ENCODE results near the gene CLEC9A. TPM values are rescaled to one million over a fixed set of nuclear protein-coding genes. Genes with fewer than 3 reads are reported as not detected.

Gene CLEC9A
- total and polyA plus RNA-seq, 2 donors (not counting 3 experiments of a cell fraction or from before 2014, with no cell fraction given), result not detected

GRCh38 chr12:10031321-10031720 is 839 bp downstream of the CLEC9A start:
- Histone ChIP-seq H3K36me3 (ENCODE audit: control insufficient read depth in 2 of 2, extremely low read depth in 1 of 2, insufficient read depth in 2 of 2, low read length in 2 of 2) (no peaks in the 10 kb centered on the region), H3K9me3 (replicated peaks; ENCODE audit: control insufficient read depth, insufficient read depth, low read length) (no peaks in the 10 kb centered on the region), H3K79me2 (ENCODE audit: control insufficient read depth, insufficient read depth, low read length) (no peaks in the 10 kb centered on the region), H3K27me3 (ENCODE audit: control insufficient read depth in 2 of 2, insufficient read depth in 2 of 2, low read length in 2 of 2) (no peaks in the 10 kb centered on the region), H3K27ac (ENCODE audit: insufficient read depth, low read depth, low read length) (peak overlapping the region; percentile 99), H2AFZ (ENCODE audit: low read depth, low read length) (no peak overlapping the region), H3K9ac (replicated peaks; ENCODE audit: extremely low read depth, insufficient read depth, low read length) (peak overlapping the region; percentile 63), H3K4me2 (ENCODE audit: insufficient read depth, low read length) (peak overlapping the region; percentile 7), H4K20me1 (replicated peaks; ENCODE audit: control insufficient read depth, extremely low read depth, insufficient read depth, low read length) (no peaks in the 10 kb centered on the region), H3K4me1 (ENCODE audit: control insufficient read depth, extremely low read depth, insufficient read depth, low read length) (peaks cover 38% of the 10 kb centered on the region), H3K4me3 (replicated peaks in 1 of 3; ENCODE audit: insufficient read depth in 1 of 3, low read depth in 1 of 3, low read length in 3 of 3) (no peak overlapping the region), H3K9me1 (replicated peaks; ENCODE audit: control insufficient read depth, extremely low read depth, insufficient read depth, low read length) (no peaks in the 10 kb centered on the region)
- CTCF ChIA-PET, result interaction anchor here (0.6 to 4.0 kb wide), 9 partner anchors 19 to 281 kb away, joined by 3 to 59 read pairs (median 6); partner anchors contain the start of genes CLEC12B, CLEC1A and GABARAPL1
- intact Hi-C loops (cut with micrococcal nuclease), result loop anchor here (1.0 to 10.0 kb wide), 7 partner anchors 14 to 641 kb away; partner anchors contain the start of genes GABARAPL1 and STYK1
- POLR2A ChIA-PET, result interaction anchor here (1.2 to 1.7 kb wide), 3 partner anchors 37 to 181 kb away, joined by 3 to 15 read pairs (median 5); partner anchors contain the start of genes CLEC1A and GABARAPL1
- FAIRE-seq (no peak), DNase-seq (ENCODE audit: low read depth, low spot score) (no peak)
- dilution Hi-C loops (cut with MboI; ENCODE audit: extremely low pct_ligation_motif_present, low sequenced_read_pairs), result no loop called here
- TSS peak; percentile 96 for BruUV-seq (replicated peaks)
- peak; percentile 68 for TF ChIP-seq FOS (IDR thresholded peaks at IDR 0.05; ENCODE audit: borderline replicate concordance, insufficient read depth, low read length)
- TF ChIP-seq GATA2 (IDR thresholded peaks at IDR 0.05; ENCODE audit: insufficient read depth, insufficient read length, low read depth, low read length), result no peak

GRCh38 chr12:10031771-10032175 is 1.3 kb downstream of the CLEC9A start:
- H3K4me2 ChIP-seq (ENCODE audit: insufficient read depth, low read length), result no peak overlapping the region
- H3K9ac ChIP-seq (replicated peaks; ENCODE audit: extremely low read depth, insufficient read depth, low read length), result peak overlapping the region; percentile 63
- TF ChIP-seq MYC (IDR thresholded peaks at IDR 0.05; ENCODE audit: low read depth, low read length), result no peak
- no peak for TF ChIP-seq EZH2 (IDR thresholded peaks at IDR 0.05; ENCODE audit: borderline replicate concordance, low read depth, low read length, severe bottlenecking)
- TF ChIP-seq FOS (IDR thresholded peaks at IDR 0.05; ENCODE audit: borderline replicate concordance, insufficient read depth, low read length), result peak; percentile 26
- peak; percentile 86 for TF ChIP-seq JUN (IDR thresholded peaks at IDR 0.05; ENCODE audit: borderline replicate concordance, insufficient read depth, insufficient read length, low read depth)
- no peak for TF ChIP-seq MAX (IDR thresholded peaks at IDR 0.05; ENCODE audit: insufficient read depth, insufficient read length)
- peak; percentile 61 for TF ChIP-seq POLR2AphosphoS5 (IDR thresholded peaks at IDR 0.05; ENCODE audit: insufficient read depth, low read depth, low read length)
- no peak for TF ChIP-seq POLR2A (IDR thresholded peaks at IDR 0.05; ENCODE audit: low read depth, low read length)
- TF ChIP-seq CTCF (IDR thresholded peaks at IDR 0.05; ENCODE audit: extremely low read depth in 1 of 2, insufficient read depth in 1 of 2, low read depth in 1 of 2, low read length in 2 of 2), result no peak
- peak; percentile 19 for TF ChIP-seq GATA2 (IDR thresholded peaks at IDR 0.05; ENCODE audit: insufficient read depth, insufficient read length, low read depth, low read length)
- H2AFZ ChIP-seq (ENCODE audit: low read depth, low read length), result no peak overlapping the region
- no peaks in the 10 kb centered on the region for H3K79me2 ChIP-seq (ENCODE audit: control insufficient read depth, insufficient read depth, low read length)
- H3K4me1 ChIP-seq (ENCODE audit: control insufficient read depth, extremely low read depth, insufficient read depth, low read length), result peaks cover 38% of the 10 kb centered on the region
- no peaks in the 10 kb centered on the region for H4K20me1 ChIP-seq (replicated peaks; ENCODE audit: control insufficient read depth, extremely low read depth, insufficient read depth, low read length)
- CTCF ChIA-PET, result interaction anchor here (0.6 to 4.0 kb wide), 11 partner anchors 11 to 281 kb away, joined by 3 to 59 read pairs (median 5); partner anchors contain the start of genes CLEC12B, CLEC1A and GABARAPL1
- peak; percentile 99 for DNase-seq (ENCODE audit: low read depth, low spot score)
- H3K36me3 ChIP-seq (ENCODE audit: control insufficient read depth in 2 of 2, extremely low read depth in 1 of 2, insufficient read depth in 2 of 2, low read length in 2 of 2), result no peaks in the 10 kb centered on the region
- no peaks in the 10 kb centered on the region for H3K9me1 ChIP-seq (replicated peaks; ENCODE audit: control insufficient read depth, extremely low read depth, insufficient read depth, low read length)
- FAIRE-seq, result peak; percentile 88
- H3K9me3 ChIP-seq (replicated peaks; ENCODE audit: control insufficient read depth, insufficient read depth, low read length), result no peaks in the 10 kb centered on the region
- H3K27me3 ChIP-seq (ENCODE audit: control insufficient read depth in 2 of 2, insufficient read depth in 2 of 2, low read length in 2 of 2), result no peaks in the 10 kb centered on the region
- dilution Hi-C loops (cut with MboI; ENCODE audit: extremely low pct_ligation_motif_present, low sequenced_read_pairs) (no loop called here), intact Hi-C loops (cut with micrococcal nuclease) (loop anchor here (1.0 to 10.0 kb wide), 11 partner anchors 14 to 641 kb away; partner anchors contain the start of genes CLEC1A, CLEC2B, GABARAPL1 and STYK1)
- POLR2A ChIA-PET, result interaction anchor here (1.2 to 1.7 kb wide), 3 partner anchors 36 to 181 kb away, joined by 3 to 15 read pairs (median 5); partner anchors contain the start of genes CLEC1A and GABARAPL1
- peak overlapping the region; percentile 99 for H3K27ac ChIP-seq (ENCODE audit: insufficient read depth, low read depth, low read length)
- BruUV-seq (replicated peaks), result no TSS peak
- H3K4me3 ChIP-seq (replicated peaks in 1 of 3; ENCODE audit: insufficient read depth in 1 of 3, low read depth in 1 of 3, low read length in 3 of 3), result no peak overlapping the region

All from endothelial cell of umbilical vein (primary cell).